Measurements from ENCODE around the gene NT5E. TPM values are rescaled to one million over a fixed set of nuclear protein-coding genes. Genes with fewer than 3 reads are reported as not detected.
"Not testable (repeated sequence)": the region's sequence is repeated elsewhere in the genome, so short reads cannot be mapped to it uniquely, and the experiment has no call there.

The NT5E gene
- polyA plus RNA-seq, 1 experiment, result 63.0 TPM

GRCh38 chr6:85402922-85403321, 47.0 kb upstream of the NT5E start:
- no peak for DNase-seq (ENCODE audit: low read depth)

GRCh38 chr6:85403331-85404015, 46.4 kb upstream of the NT5E start:
- no peaks in the 10 kb centered on the region for H3K36me3 ChIP-seq (ENCODE audit: control insufficient read depth, insufficient read depth, low read length)
- no peak overlapping the region for H3K4me3 ChIP-seq (ENCODE audit: low read depth, low read length)
- ChIA-PET CTCF (interaction anchor here (1.0 to 3.7 kb wide), 5 partner anchors 10 to 80 kb away, joined by 5 to 16 read pairs (median 9); partner anchors contain the start of gene NT5E), POLR2A (interaction anchor here (0.5 to 1.1 kb wide), 2 partner anchors 41 to 46 kb away, joined by 3 to 11 read pairs; partner anchors contain the start of gene NT5E)
- TF ChIP-seq, protein P1, sequence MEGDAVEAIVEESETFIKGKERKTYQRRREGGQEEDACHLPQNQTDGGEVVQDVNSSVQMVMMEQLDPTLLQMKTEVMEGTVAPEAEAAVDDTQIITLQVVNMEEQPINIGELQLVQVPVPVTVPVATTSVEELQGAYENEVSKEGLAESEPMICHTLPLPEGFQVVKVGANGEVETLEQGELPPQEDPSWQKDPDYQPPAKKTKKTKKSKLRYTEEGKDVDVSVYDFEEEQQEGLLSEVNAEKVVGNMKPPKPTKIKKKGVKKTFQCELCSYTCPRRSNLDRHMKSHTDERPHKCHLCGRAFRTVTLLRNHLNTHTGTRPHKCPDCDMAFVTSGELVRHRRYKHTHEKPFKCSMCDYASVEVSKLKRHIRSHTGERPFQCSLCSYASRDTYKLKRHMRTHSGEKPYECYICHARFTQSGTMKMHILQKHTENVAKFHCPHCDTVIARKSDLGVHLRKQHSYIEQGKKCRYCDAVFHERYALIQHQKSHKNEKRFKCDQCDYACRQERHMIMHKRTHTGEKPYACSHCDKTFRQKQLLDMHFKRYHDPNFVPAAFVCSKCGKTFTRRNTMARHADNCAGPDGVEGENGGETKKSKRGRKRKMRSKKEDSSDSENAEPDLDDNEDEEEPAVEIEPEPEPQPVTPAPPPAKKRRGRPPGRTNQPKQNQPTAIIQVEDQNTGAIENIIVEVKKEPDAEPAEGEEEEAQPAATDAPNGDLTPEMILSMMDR (IDR thresholded peaks at IDR 0.05; ENCODE audit: insufficient read depth, low read depth, low read length), result no peak
- peak; percentile 63 for DNase-seq (ENCODE audit: low read depth)
- no peaks in the 10 kb centered on the region for H3K27me3 ChIP-seq (ENCODE audit: control insufficient read depth, insufficient read depth, low read length)

More at GRCh38 chr6:85402922-85403321, 47.0 kb upstream of the NT5E start:
- ChIA-PET CTCF (interaction anchor here (1.0 to 3.7 kb wide), 4 partner anchors 11 to 80 kb away, joined by 5 to 16 read pairs (median 8); no protein-coding TSS in a partner anchor), POLR2A (no interaction called here)
- TF ChIP-seq, protein P1 (IDR thresholded peaks at IDR 0.05; ENCODE audit: insufficient read depth, low read depth, low read length), result no peak
- no peaks in the 10 kb centered on the region for H3K27me3 ChIP-seq (ENCODE audit: control insufficient read depth, insufficient read depth, low read length)
- no peak overlapping the region for H3K4me3 ChIP-seq (ENCODE audit: low read depth, low read length)
- H3K36me3 ChIP-seq (ENCODE audit: control insufficient read depth, insufficient read depth, low read length), result no peaks in the 10 kb centered on the region

DNA sequence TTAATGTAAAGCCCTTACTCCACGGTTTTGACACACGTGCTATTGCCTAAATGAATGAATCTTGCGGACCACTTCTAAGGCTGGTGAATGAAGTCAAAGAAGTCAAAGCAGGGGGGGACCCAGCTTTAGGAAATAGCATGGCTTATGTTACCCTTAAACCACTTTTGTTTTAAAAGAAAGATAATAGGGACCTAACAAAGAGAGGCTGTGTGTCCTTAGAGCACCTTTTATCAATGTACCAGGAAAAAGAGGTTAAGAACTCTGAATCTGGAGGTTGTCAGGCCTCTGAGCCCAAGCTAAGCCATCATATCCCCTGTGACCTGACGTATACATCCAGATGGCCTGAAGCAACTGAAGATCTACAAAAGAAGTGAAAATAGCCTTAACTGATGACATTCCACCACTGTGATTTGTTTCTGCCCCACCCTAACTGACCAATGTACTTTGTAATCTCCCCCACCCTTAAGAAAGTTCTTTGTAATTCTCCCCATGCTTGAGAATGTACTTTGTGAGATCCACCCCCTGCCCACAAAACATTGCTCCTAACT, 45.8 kb upstream of the NT5E start:
- ChIA-PET CTCF (interaction anchor here (1.5 to 3.7 kb wide), 4 partner anchors 10 to 79 kb away, joined by 5 to 16 read pairs (median 10); partner anchors contain the start of gene NT5E), POLR2A (interaction anchor here (1.1 kb wide), 1 partner anchor 46 kb away, joined by 11 read pairs; the partner anchor contains the start of gene NT5E)
- H3K4me3 ChIP-seq (ENCODE audit: low read depth, low read length); H3K27me3 ChIP-seq (ENCODE audit: control insufficient read depth, insufficient read depth, low read length); DNase-seq (ENCODE audit: low read depth); H3K36me3 ChIP-seq (ENCODE audit: control insufficient read depth, insufficient read depth, low read length): not testable (repeated sequence)

- TF ChIP-seq, protein P1 (IDR thresholded peaks at IDR 0.05; ENCODE audit: insufficient read depth, low read depth, low read length), result no peak
- ChIA-PET POLR2A (interaction anchor here (1.1 kb wide), 1 partner anchor 45 kb away, joined by 11 read pairs; the partner anchor contains the start of gene NT5E), CTCF (interaction anchor here (0.9 to 3.7 kb wide), 4 partner anchors 16 to 78 kb away, joined by 3 to 16 read pairs (median 10); partner anchors contain the start of gene NT5E)
- Histone ChIP-seq H3K36me3 (ENCODE audit: control insufficient read depth, insufficient read depth, low read length) (no peaks in the 10 kb centered on the region), H3K27me3 (ENCODE audit: control insufficient read depth, insufficient read depth, low read length) (no peaks in the 10 kb centered on the region), H3K4me3 (ENCODE audit: low read depth, low read length) (no peak overlapping the region)
- peak; percentile 74 for DNase-seq (ENCODE audit: low read depth)
Observed at GRCh38 chr6:85404564-85405174, 45.2 kb upstream of the NT5E start.

- Histone ChIP-seq H3K36me3 (ENCODE audit: control insufficient read depth, insufficient read depth, low read length) (no peaks in the 10 kb centered on the region), H3K27me3 (ENCODE audit: control insufficient read depth, insufficient read depth, low read length) (no peaks in the 10 kb centered on the region), H3K4me3 (ENCODE audit: low read depth, low read length) (no peak overlapping the region)
- no peak for DNase-seq (ENCODE audit: low read depth)
- TF ChIP-seq, protein P1 (IDR thresholded peaks at IDR 0.05; ENCODE audit: insufficient read depth, low read depth, low read length), result no peak
- CTCF ChIA-PET, result interaction anchor here (0.9 to 3.7 kb wide), 5 partner anchors 16 to 78 kb away, joined by 3 to 16 read pairs (median 9); partner anchors contain the start of gene NT5E
- POLR2A ChIA-PET, result no interaction called here
Observed at GRCh38 chr6:85405175-85405852, 44.6 kb upstream of the NT5E start.
